Calu3 (cell line): Measurements from ENCODE around the gene MYOM1. TPM values are rescaled to one million over a fixed set of nuclear protein-coding genes. Genes with fewer than 3 reads are reported as not detected.
"Not testable (repeated sequence)": the region's sequence is repeated elsewhere in the genome, so short reads cannot be mapped to it uniquely, and the experiment has no call there.

Experiments
- BruUV-seq: library from RNA; stranded (reverse); fragments of 400-500 nt; replicated peaks from 2 replicates; lab custom pipeline; 2021; lab: Mats Ljungman, UMichigan
- CTCF ChIA-PET: fragments of 300-600 bp; sonication (Branson Sonifier 250); formaldehyde crosslinking; loops from one replicate; lab custom pipeline; 2022; ENCODE audit warnings: antibody characterized with exemption; lab: Charles Lee
- DNase-seq: peaks from one replicate; pipeline ENCODE4 v3.0.0; 2022
- H3K27ac Mint-ChIP-seq: one replicate; pipeline ENCODE4 v1.8.0; 2022; ENCODE audit warnings: mixed read lengths; ENCODE audit not compliant: unreplicated experiment
- H3K27me3 Mint-ChIP-seq: one replicate; pipeline ENCODE4 v1.8.0; 2022; ENCODE audit warnings: mixed read lengths; ENCODE audit not compliant: unreplicated experiment
- H3K36me3 Mint-ChIP-seq: one replicate; pipeline ENCODE4 v1.8.0; 2022; ENCODE audit warnings: mild to moderate bottlenecking, moderate library complexity, mixed read lengths; ENCODE audit not compliant: insufficient read depth, unreplicated experiment
- H3K4me1 Mint-ChIP-seq: one replicate; pipeline ENCODE4 v1.8.0; 2022; ENCODE audit warnings: mild to moderate bottlenecking, low read depth, mixed read lengths; ENCODE audit not compliant: unreplicated experiment
- H3K4me3 Mint-ChIP-seq: one replicate; pipeline ENCODE4 v1.8.0; 2022; ENCODE audit warnings: mild to moderate bottlenecking, low read depth, moderate library complexity, mixed read lengths; ENCODE audit not compliant: unreplicated experiment
- H3K9me3 Mint-ChIP-seq: one replicate; pipeline ENCODE4 v1.8.0; 2022; ENCODE audit warnings: low read depth, mixed read lengths; ENCODE audit not compliant: unreplicated experiment
- CTCF ChIP-seq: fragments of 200-600 bp; IDR thresholded peaks from one replicate; pipeline ENCODE4 v1.8.0; 2022; ENCODE audit warnings: antibody characterized with exemption; ENCODE audit not compliant: unreplicated experiment
- intact Hi-C: fragments of 100-400 bp; cut with micrococcal nuclease; formaldehyde crosslinking; loops from one replicate; pipeline ENCODE4 v1.10.0; 2022; ENCODE audit not compliant: unreplicated experiment
- total RNA-seq: library from RNA; stranded (reverse); gene quantifications from 2 replicates; pipeline ENCODE4 v1.2.3, GENCODE V29; 2022

MYOM1 gene
- total RNA-seq, 1 experiment from 2014 or later = 16.5 TPM

- intact Hi-C loops = loop anchor here (10.0 kb wide), 1 partner anchor 191 kb away; the partner anchor contains the start of gene MYL12A
- Mint-ChIP-seq H3K27me3 (no peaks in the 10 kb centered on the region), H3K4me3 (no peak overlapping the region), H3K4me1 (peaks cover 48% of the 10 kb centered on the region), H3K27ac (peak overlapping the region; percentile 90), H3K36me3 (peaks cover 40% of the 10 kb centered on the region), H3K9me3 (peaks cover 12% of the 10 kb centered on the region)
- no peak for TF ChIP-seq CTCF
- BruUV-seq = no TSS peak
- CTCF ChIA-PET = interaction anchor here (0.8 kb wide), 1 partner anchor 183 kb away, joined by 3 read pairs; no protein-coding TSS in a partner anchor
- no peak for DNase-seq
These were observed 165.6 kb downstream of the MYOM1 start for GRCh38 chr18:3054214-3054613.

GRCh38 chr18:3053081-3053480 is 166.7 kb downstream of the MYOM1 start:
- Mint-ChIP-seq H3K4me1 (peaks cover 48% of the 10 kb centered on the region), H3K27me3 (no peaks in the 10 kb centered on the region), H3K9me3 (peaks cover 12% of the 10 kb centered on the region), H3K4me3 (no peak overlapping the region), H3K27ac (peak overlapping the region; percentile 90), H3K36me3 (peaks cover 40% of the 10 kb centered on the region)
- intact Hi-C loops = loop anchor here (10.0 kb wide), 1 partner anchor 192 kb away; the partner anchor contains the start of gene MYL12A
- CTCF ChIA-PET = no interaction called here
- no TSS peak for BruUV-seq
- no peak for TF ChIP-seq CTCF
- no peak for DNase-seq

DNA sequence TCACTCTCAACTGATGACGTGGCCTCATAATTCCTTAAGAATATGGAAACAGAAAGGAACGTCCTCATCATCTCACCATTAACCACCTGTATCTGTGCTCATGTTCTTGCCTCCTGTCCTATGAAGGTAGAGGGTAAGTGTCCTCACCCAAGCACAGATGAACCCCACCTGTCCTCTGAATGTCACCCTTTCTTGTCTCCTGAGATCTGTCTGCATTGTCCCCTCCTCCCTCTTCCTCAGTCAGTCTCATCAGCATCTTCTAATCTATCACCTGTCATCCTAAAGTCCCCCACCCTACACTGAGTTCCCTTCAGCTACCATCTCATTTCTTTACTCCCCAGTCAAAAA is 167.4 kb downstream of the MYOM1 start:
- intact Hi-C loops = loop anchor here (10.0 kb wide), 1 partner anchor 192 kb away; the partner anchor contains the start of gene MYL12A
- Mint-ChIP-seq H3K4me1 (peaks cover 48% of the 10 kb centered on the region), H3K4me3 (peak overlapping the region; percentile 47), H3K27ac (peak overlapping the region; percentile 90), H3K9me3 (peaks cover 12% of the 10 kb centered on the region), H3K27me3 (no peaks in the 10 kb centered on the region), H3K36me3 (peaks cover 40% of the 10 kb centered on the region)
- CTCF ChIA-PET = no interaction called here
- no peak for DNase-seq
- BruUV-seq = no TSS peak
- no peak for TF ChIP-seq CTCF

- Mint-ChIP-seq H3K4me1 (peaks cover 47% of the 10 kb centered on the region), H3K27me3 (no peaks in the 10 kb centered on the region), H3K9me3 (peaks cover 12% of the 10 kb centered on the region), H3K4me3 (peak overlapping the region; percentile 47), H3K27ac (peak overlapping the region; percentile 90), H3K36me3 (peaks cover 40% of the 10 kb centered on the region)
- CTCF ChIA-PET = interaction anchor here (0.9 to 1.0 kb wide), 2 partner anchors 15 to 66 kb away, joined by 3 read pairs; no protein-coding TSS in a partner anchor
- BruUV-seq = TSS peak; percentile 86
- intact Hi-C loops = loop anchor here (1.0 to 10.0 kb wide), 2 partner anchors 9 to 193 kb away; partner anchors contain the start of gene MYL12A
- peak; percentile 67 for DNase-seq
- no peak for TF ChIP-seq CTCF
These were observed 167.9 kb downstream of the MYOM1 start for GRCh38 chr18:3051718-3052410.

DNA sequence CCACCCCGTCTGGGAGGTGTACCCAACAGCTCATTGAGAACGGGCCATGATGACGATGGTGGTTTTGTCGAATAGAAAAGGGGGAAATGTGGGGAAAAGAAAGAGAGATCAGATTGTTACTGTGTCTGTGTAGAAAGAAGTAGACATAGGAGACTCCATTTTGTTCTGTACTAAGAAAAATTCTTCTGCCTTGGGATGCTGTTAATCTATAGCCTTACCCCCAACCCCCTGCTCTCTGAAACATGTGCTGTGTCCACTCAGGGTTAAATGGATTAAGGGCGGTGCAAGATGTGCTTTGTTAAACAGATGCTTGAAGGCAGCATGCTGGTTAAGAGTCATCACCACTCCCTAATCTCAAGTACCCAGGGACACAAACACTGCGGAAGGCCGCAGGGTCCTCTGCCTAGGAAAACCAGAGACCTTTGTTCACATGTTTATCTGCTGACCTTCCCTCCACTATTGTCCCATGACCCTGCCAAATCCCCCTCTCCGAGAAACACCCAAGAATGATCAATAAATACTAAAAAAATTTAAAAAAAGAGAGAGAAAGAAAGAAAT is 169.8 kb downstream of the MYOM1 start:
- peaks cover 35% of the 10 kb centered on the region for H3K36me3 Mint-ChIP-seq
- CTCF ChIA-PET, H3K4me3 Mint-ChIP-seq, H3K27me3 Mint-ChIP-seq, DNase-seq, H3K27ac Mint-ChIP-seq, BruUV-seq: not testable (repeated sequence)
- intact Hi-C loops = loop anchor here (10.0 kb wide), 1 partner anchor 195 kb away; the partner anchor contains the start of gene MYL12A
- peaks cover 57% of the 10 kb centered on the region for H3K4me1 Mint-ChIP-seq
- H3K9me3 Mint-ChIP-seq = peaks cover 12% of the 10 kb centered on the region
